ENCODE measurements around the gene EGFL6. TPM values are rescaled to one million over a fixed set of nuclear protein-coding genes. Genes with fewer than 3 reads are reported as not detected.

EGFL6 gene
- polyA plus RNA-seq, 1 experiment: not detected

DNA sequence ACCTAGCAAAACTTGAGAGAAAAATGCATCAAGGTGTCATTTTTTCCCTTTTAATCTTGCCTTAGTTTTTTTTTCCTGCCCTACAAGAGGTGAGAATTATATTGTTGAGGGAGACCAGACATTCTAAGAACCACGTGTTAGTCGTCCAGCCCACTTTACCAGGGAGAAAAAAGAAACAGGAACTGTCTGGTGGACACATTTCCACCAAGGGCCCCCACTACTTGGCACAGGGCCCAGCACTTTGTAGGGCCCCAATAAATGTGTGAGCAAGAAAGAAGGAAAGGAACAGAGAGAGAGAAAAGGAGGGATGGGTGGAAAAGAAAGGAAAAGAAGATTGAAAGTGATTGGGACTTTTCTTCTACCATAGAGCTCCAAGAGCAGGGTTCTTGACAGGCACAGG is 3.9 kb upstream of the EGFL6 start:
- Histone ChIP-seq H3K9me3 (ENCODE audit: control insufficient read depth, insufficient read depth, low read length) (no peaks in the 10 kb centered on the region), H3K27ac (ENCODE audit: low read depth, low read length) (no peak overlapping the region), H3K4me3 (ENCODE audit: low read depth, low read length) (no peak overlapping the region), H3K27me3 (ENCODE audit: control insufficient read depth, insufficient read depth, low read length) (peaks cover 11% of the 10 kb centered on the region)
- DNase-seq (ENCODE audit: low read depth, low spot score): no peak
- ChIA-PET POLR2A (no interaction called here), CTCF (no interaction called here)
- TF ChIP-seq, protein P1, sequence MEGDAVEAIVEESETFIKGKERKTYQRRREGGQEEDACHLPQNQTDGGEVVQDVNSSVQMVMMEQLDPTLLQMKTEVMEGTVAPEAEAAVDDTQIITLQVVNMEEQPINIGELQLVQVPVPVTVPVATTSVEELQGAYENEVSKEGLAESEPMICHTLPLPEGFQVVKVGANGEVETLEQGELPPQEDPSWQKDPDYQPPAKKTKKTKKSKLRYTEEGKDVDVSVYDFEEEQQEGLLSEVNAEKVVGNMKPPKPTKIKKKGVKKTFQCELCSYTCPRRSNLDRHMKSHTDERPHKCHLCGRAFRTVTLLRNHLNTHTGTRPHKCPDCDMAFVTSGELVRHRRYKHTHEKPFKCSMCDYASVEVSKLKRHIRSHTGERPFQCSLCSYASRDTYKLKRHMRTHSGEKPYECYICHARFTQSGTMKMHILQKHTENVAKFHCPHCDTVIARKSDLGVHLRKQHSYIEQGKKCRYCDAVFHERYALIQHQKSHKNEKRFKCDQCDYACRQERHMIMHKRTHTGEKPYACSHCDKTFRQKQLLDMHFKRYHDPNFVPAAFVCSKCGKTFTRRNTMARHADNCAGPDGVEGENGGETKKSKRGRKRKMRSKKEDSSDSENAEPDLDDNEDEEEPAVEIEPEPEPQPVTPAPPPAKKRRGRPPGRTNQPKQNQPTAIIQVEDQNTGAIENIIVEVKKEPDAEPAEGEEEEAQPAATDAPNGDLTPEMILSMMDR (IDR thresholded peaks at IDR 0.05; ENCODE audit: low read depth, low read length): no peak

DNA sequence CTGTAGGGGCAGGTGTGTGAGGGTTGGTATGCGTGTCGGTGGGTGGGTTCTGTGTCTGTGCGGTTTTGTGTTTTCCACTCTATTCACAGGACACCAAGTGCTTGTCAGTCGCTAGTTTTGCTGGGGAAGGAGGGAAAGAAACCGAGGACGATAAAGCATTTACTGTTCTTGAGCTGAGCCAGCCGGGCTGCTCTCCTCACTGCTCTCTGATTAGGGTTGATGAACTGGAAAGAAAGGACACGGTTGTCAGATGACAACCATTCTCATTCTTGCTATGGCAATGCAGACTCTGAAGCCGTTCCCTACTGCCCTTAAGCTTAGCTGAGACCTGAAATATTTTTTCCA is 832 bp downstream of the EGFL6 start:
- Histone ChIP-seq H3K4me3 (ENCODE audit: low read depth, low read length) (no peak overlapping the region), H3K27ac (ENCODE audit: low read depth, low read length) (no peak overlapping the region), H3K27me3 (ENCODE audit: control insufficient read depth, insufficient read depth, low read length) (peaks cover 11% of the 10 kb centered on the region), H3K9me3 (ENCODE audit: control insufficient read depth, insufficient read depth, low read length) (no peaks in the 10 kb centered on the region)
- ChIA-PET CTCF (no interaction called here), POLR2A (no interaction called here)
- no peak for DNase-seq (ENCODE audit: low read depth, low spot score)
- TF ChIP-seq, protein P1 (IDR thresholded peaks at IDR 0.05; ENCODE audit: low read depth, low read length): no peak

DNA sequence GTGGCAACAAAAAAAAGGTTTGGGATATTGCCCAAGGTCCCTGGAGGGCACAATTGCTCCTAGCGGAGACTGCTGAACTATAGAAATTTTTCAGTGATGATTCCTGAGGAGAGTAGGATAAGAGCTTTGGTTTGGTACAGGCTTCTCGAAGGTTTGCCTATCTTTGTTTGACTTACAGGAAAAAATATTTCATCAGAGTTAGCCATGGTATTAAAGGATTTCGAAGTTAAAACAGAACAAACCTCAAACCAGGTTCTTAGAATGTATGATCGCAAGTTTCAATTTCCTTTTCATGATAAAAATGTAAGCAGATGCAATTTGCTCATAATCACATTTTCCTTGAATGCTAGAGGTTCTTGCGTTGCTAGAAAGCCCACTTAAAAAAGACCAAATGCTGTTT is 1.7 kb downstream of the EGFL6 start:
- TF ChIP-seq, protein P1 (IDR thresholded peaks at IDR 0.05; ENCODE audit: low read depth, low read length): no peak
- H3K27me3 ChIP-seq (ENCODE audit: control insufficient read depth, insufficient read depth, low read length): peaks cover 11% of the 10 kb centered on the region
- no peak for DNase-seq (ENCODE audit: low read depth, low spot score)
- H3K4me3 ChIP-seq (ENCODE audit: low read depth, low read length): no peak overlapping the region
- ChIA-PET POLR2A (no interaction called here), CTCF (interaction anchor here (1.2 kb wide), 1 partner anchor 624 kb away, joined by 4 read pairs; no protein-coding TSS in a partner anchor)
- H3K27ac ChIP-seq (ENCODE audit: low read depth, low read length): no peak overlapping the region
- H3K9me3 ChIP-seq (ENCODE audit: control insufficient read depth, insufficient read depth, low read length): no peaks in the 10 kb centered on the region

DNA sequence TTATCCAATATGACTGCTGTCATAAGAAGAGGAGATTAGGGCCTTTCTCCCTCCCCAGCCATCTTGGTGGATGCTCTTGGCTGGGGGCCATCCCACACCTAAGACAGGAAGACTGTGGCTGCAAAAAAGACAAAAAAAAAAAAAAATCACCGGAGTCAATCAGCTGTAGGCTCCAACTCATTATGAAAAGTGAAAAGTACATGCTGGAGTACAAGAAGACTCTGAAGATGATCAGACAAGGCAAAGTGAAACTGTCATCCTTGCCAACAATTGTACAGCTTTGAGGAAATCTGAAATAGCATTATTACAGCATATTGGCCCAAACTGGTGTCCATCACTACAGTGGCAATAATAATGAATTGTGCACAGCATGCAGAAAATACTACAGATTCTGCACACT is 5.2 kb downstream of the EGFL6 start:
- TF ChIP-seq, protein P1 (IDR thresholded peaks at IDR 0.05; ENCODE audit: low read depth, low read length): no peak
- no peak overlapping the region for H3K27ac ChIP-seq (ENCODE audit: low read depth, low read length)
- ChIA-PET POLR2A (no interaction called here), CTCF (no interaction called here)
- no peaks in the 10 kb centered on the region for H3K9me3 ChIP-seq (ENCODE audit: control insufficient read depth, insufficient read depth, low read length)
- DNase-seq (ENCODE audit: low read depth, low spot score): no peak
- H3K27me3 ChIP-seq (ENCODE audit: control insufficient read depth, insufficient read depth, low read length): peaks cover 4% of the 10 kb centered on the region
- no peak overlapping the region for H3K4me3 ChIP-seq (ENCODE audit: low read depth, low read length)

DNA sequence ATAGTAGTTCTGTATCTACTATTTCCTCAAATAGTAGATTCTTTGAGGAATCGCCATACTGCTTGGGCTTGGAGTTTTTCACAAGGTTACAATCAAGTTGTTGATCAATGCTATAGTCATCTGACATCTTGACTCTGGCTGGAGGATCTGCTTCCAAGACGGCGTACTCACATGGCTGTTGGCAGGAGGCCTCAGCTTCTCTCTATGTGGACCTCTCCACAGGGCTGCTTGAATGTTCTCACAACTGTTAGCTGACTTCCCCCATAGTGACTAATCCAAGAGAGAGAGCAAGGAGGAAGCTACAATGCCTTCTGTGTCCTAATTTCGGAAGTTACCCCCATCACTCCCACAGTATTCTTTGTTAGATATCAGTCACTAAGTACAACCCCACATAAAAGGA is 10.3 kb downstream of the EGFL6 start:
- POLR2A ChIA-PET: interaction anchor here (0.6 kb wide), 1 partner anchor 156 kb away, joined by 3 read pairs; no protein-coding TSS in a partner anchor
- Histone ChIP-seq H3K4me3 (ENCODE audit: low read depth, low read length) (no peak overlapping the region), H3K9me3 (ENCODE audit: control insufficient read depth, insufficient read depth, low read length) (no peaks in the 10 kb centered on the region), H3K27ac (ENCODE audit: low read depth, low read length) (no peak overlapping the region), H3K27me3 (ENCODE audit: control insufficient read depth, insufficient read depth, low read length) (no peaks in the 10 kb centered on the region)
- CTCF ChIA-PET: no interaction called here
- DNase-seq (ENCODE audit: low read depth, low spot score): no peak
- TF ChIP-seq, protein P1 (IDR thresholded peaks at IDR 0.05; ENCODE audit: low read depth, low read length): no peak
